GM23338 (cell line): ENCODE results near the gene CMSS1.

Experiments
- CREB1 ChIP-seq: fragments of 250-450 bp; sonication (Bioruptor Pico); IDR thresholded peaks from 2 replicates; pipeline ENCODE4 v1.5.0; 2020; ENCODE audit warnings: low read depth, mild to moderate bottlenecking, moderate library complexity
- EZH2 ChIP-seq: fragments of 200-600 bp; sonication (generic); IDR thresholded peaks from one replicate; pipeline ENCODE4 v1.8.0; 2017; ENCODE audit warnings: antibody characterized with exemption, mild to moderate bottlenecking, low read depth; ENCODE audit not compliant: unreplicated experiment
- EZH2phosphoT487 ChIP-seq: fragments of 200-600 bp; sonication (generic); IDR thresholded peaks from one replicate; pipeline ENCODE4 v1.8.1; 2018; ENCODE audit warnings: antibody characterized with exemption; ENCODE audit not compliant: unreplicated experiment
- JUNB ChIP-seq: IDR thresholded peaks from one replicate; pipeline ENCODE4 v1.6.1; 2016; ENCODE audit warnings: antibody characterized with exemption; ENCODE audit not compliant: unreplicated experiment
- POLR2AphosphoS5 ChIP-seq: IDR thresholded peaks from 2 replicates; pipeline ENCODE4 v1.6.1; 2016; ENCODE audit warnings: antibody characterized with exemption, low read depth
- STAT1 ChIP-seq: IDR thresholded peaks from one replicate; pipeline ENCODE4 v1.6.1; 2016; ENCODE audit warnings: antibody characterized with exemption; ENCODE audit not compliant: unreplicated experiment
- TF ChIP-seq, protein P1 (sequence below), 2 experiments: fragments of 200-600 bp in 1 of 2; sonication (generic) in 1 of 2; conservative IDR thresholded peaks; 2 replicates each; pipeline versions ENCODE4 v1.5.1 to v1.6.1; 2016 to 2017; ENCODE audit warnings: antibody characterized with exemption in 2 of 2, low read depth in 2 of 2, mild to moderate bottlenecking in 2 of 2, moderate library complexity in 1 of 2
- TF ChIP-seq, protein P2 (sequence below): IDR thresholded peaks from one replicate; pipeline ENCODE4 v1.6.1; 2018; ENCODE audit warnings: antibody characterized with exemption; ENCODE audit not compliant: unreplicated experiment

DNA sequence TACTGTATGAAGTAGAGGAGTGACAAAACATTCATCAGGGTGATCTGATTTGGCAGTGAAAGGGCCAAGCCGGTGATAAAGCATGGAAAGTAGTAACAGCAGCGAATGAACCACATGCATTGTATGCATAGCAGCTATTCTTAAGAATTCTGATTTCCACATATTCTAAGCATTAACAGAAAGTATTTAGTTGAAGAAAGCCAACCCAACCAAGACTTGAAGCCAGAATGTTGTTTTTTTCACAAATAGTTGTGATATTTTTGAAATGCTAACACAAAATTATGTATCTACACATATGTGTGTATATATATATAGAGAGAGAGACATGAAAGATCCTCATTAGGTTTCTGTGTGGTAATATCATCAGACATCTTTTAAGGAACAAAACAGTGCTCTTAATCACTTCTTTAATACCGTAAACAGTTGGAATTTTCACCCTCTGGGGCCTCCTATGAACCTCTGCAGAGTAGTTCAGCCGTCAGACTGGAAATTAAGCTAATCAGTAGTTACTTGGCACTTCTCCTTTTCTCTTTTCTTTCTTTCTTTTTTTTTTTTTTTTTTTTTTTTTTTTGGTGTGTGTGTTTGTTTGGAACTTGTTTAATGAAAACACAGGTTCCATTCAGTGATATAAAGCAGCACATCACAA lies 139.6 kb downstream of the CMSS1 start:
- TF ChIP-seq, protein P1, sequence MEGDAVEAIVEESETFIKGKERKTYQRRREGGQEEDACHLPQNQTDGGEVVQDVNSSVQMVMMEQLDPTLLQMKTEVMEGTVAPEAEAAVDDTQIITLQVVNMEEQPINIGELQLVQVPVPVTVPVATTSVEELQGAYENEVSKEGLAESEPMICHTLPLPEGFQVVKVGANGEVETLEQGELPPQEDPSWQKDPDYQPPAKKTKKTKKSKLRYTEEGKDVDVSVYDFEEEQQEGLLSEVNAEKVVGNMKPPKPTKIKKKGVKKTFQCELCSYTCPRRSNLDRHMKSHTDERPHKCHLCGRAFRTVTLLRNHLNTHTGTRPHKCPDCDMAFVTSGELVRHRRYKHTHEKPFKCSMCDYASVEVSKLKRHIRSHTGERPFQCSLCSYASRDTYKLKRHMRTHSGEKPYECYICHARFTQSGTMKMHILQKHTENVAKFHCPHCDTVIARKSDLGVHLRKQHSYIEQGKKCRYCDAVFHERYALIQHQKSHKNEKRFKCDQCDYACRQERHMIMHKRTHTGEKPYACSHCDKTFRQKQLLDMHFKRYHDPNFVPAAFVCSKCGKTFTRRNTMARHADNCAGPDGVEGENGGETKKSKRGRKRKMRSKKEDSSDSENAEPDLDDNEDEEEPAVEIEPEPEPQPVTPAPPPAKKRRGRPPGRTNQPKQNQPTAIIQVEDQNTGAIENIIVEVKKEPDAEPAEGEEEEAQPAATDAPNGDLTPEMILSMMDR (conservative IDR thresholded peaks at IDR 0.05; ENCODE audit: low read depth in 2 of 2), result no peak
- no peak for TF ChIP-seq EZH2
- TF ChIP-seq, protein P2, sequence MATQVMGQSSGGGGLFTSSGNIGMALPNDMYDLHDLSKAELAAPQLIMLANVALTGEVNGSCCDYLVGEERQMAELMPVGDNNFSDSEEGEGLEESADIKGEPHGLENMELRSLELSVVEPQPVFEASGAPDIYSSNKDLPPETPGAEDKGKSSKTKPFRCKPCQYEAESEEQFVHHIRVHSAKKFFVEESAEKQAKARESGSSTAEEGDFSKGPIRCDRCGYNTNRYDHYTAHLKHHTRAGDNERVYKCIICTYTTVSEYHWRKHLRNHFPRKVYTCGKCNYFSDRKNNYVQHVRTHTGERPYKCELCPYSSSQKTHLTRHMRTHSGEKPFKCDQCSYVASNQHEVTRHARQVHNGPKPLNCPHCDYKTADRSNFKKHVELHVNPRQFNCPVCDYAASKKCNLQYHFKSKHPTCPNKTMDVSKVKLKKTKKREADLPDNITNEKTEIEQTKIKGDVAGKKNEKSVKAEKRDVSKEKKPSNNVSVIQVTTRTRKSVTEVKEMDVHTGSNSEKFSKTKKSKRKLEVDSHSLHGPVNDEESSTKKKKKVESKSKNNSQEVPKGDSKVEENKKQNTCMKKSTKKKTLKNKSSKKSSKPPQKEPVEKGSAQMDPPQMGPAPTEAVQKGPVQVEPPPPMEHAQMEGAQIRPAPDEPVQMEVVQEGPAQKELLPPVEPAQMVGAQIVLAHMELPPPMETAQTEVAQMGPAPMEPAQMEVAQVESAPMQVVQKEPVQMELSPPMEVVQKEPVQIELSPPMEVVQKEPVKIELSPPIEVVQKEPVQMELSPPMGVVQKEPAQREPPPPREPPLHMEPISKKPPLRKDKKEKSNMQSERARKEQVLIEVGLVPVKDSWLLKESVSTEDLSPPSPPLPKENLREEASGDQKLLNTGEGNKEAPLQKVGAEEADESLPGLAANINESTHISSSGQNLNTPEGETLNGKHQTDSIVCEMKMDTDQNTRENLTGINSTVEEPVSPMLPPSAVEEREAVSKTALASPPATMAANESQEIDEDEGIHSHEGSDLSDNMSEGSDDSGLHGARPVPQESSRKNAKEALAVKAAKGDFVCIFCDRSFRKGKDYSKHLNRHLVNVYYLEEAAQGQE, result no peak
- no peak for TF ChIP-seq JUNB
- no peak for TF ChIP-seq EZH2phosphoT487
- no peak for TF ChIP-seq POLR2AphosphoS5
- TF ChIP-seq STAT1, result no peak
- TF ChIP-seq CREB1 (CRISPR knock-in tag), result no peak
